SHP77 treated with DMSO at 0.1 percent for 48 hours (cell line): ENCODE data around the gene SLC12A5.
"Not testable (repeated sequence)": the region's sequence is repeated elsewhere in the genome, so short reads cannot be mapped to it uniquely, and the experiment has no call there.

ENCODE experiments used
- DNase-seq: peaks from one replicate; lab custom pipeline; 2025; lab: John Stamatoyannopoulos, UW

SLC12A5 gene

DNA sequence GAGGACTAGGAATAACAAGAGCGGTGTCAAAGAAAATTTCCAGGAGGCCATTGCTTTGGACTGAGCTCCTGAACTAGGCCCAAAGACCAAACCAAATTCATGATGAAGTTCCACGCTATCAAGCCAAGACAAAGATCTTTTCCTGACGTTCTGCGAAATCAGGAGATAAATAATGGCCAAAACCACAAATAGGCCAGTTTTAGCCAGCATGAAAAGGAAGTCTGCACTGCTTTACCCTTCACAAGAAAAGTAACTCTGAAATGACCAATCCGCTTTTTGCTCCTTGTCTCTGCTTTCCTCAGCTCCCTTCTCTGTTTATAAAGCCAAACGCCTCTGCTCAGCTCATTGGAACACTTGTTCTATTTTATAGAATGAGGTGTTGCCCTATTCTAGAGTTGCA is 54.1 kb downstream of the SLC12A5 start:
- DNase-seq, result no peak

DNA sequence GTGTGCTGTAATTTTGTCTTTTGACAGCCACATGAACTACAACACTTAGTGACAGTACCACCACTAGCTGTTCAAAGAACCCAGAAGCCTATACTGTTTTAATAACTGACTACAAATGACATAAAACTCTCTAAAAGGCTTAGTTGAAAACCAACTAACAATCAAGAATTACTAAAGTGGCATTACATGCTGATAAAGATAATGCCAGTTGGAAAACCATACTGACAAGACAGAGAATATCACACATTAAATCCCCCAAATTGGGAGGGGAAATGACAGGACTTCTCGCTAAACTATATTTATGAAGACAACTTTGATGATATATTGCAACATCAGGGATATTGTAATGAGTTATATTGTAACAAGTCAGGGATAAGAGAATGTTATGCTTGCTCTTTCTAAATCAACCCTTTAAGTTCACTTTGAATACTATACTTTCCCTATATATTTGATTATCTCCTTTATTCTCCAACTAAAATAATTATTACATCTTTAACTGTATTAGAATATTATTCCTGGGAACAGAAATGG is 54.6 kb downstream of the SLC12A5 start:
- DNase-seq, result no peak

DNA sequence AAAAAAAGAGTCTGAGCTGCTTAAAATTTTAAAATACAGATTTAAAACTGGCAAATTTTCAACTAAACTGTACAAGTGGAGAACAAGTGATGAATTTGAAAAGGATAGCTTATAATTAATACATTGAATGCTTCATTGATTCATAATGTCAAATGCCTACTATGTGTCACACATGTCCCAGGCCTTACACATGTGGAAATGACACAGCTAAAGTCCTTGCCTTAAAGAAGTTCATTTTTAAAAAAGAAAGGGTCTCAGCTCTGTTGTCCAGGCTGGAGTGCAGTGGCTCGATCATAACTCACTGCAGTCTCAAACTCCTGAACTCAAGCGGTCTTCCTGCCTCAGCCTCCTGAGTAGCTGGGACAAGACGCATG is 55.8 kb downstream of the SLC12A5 start:
- DNase-seq, result no peak

DNA sequence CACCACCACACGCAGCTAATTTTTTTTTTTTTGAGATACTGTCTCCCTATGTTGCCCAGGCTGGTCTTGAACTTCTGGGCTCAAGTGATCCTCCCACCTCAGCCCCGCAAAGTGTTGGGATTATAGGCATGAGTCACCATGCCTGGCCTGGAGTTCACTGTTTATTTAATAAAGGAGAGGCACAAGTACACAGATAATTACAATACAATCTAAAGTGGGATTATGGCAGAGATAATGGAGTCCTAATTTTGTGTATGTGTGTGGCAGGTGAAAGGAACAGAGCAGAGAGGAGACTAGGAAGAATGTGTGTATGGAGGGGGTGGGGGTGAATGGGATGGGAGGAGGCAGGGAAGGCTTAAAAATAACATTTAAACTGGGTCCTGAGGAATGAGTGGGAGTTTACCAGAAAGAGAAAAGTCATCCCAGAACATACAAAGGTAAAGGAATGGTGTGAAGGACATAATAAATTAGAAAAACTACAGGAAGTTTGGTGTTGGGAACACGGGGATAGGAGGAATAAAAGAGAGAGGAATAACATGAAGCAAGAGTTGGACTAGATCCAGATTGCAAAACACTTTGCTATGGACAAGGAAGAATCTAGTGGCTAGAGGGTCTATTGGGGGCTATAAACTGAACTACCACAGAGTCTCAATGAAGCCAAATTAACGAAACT is 56.3 kb downstream of the SLC12A5 start:
- DNase-seq, result peak; percentile 8

DNA sequence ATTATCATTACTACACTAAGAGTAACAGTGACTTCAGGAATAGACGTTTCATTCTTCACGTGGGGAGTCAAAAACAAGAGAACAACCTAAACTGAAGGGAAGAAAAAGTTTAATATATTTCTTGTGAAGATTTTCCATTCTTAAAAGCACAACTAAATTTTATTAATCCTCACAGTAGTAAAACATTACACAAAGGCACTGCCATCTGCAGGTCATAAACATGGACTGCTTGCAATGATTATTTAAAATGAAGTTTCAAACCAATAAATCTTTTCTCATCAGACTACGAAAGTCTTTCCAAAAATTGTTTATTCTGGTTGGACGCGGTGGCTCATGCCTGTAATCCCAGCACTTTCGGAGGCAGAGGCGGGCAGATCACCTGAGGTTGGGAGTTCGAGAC is 58.1 kb downstream of the SLC12A5 start:
- no peak for DNase-seq

DNA sequence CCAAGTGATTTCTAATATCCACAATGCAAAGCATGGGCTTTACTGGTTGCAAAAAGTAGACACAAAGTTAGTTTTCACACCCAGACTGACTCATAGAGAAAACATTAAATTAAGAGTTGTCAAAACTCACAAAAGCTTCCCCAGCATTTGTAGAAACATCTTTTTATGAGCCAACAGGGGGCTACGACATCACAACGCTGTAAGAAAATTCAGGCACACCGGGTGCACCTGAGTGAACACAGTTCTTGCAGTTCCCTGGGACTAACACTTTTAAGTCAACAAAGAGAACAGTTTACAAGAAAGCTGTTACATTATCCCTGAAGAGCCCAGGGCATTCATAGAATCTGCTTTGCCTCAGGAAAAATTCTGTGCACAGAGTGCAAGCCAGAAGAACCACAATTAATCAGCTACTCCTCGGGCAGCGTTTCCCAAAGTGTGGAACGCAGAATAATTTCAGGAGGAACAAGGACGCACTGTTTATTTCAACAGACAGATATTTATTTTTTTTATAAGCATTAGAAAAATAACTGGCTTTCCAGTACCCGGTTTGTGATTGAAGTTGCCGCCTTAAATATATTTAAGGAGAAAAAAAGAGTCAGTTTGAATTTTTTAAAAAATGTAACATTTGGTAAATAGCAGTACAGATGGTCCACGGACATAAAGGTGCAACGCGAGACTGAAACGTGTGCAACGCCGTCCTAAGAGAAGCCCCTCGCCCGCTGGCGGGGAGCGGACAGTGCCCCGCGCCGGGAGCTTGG is 59.6 kb downstream of the SLC12A5 start:
- no peak for DNase-seq

DNA sequence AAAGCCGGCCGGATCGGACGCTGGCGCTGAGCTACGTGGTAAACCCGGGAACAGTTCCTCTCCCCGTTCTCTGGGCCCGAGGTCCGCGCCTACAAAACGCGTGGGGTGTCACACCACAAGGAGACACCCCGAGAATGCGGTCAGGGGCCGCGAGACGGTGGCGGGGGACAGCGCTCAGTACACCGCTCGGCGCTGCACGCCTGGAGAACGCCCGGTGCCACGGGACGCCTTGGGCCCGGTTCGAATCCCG is 60.1 kb downstream of the SLC12A5 start:
- DNase-seq, result no peak

DNA sequence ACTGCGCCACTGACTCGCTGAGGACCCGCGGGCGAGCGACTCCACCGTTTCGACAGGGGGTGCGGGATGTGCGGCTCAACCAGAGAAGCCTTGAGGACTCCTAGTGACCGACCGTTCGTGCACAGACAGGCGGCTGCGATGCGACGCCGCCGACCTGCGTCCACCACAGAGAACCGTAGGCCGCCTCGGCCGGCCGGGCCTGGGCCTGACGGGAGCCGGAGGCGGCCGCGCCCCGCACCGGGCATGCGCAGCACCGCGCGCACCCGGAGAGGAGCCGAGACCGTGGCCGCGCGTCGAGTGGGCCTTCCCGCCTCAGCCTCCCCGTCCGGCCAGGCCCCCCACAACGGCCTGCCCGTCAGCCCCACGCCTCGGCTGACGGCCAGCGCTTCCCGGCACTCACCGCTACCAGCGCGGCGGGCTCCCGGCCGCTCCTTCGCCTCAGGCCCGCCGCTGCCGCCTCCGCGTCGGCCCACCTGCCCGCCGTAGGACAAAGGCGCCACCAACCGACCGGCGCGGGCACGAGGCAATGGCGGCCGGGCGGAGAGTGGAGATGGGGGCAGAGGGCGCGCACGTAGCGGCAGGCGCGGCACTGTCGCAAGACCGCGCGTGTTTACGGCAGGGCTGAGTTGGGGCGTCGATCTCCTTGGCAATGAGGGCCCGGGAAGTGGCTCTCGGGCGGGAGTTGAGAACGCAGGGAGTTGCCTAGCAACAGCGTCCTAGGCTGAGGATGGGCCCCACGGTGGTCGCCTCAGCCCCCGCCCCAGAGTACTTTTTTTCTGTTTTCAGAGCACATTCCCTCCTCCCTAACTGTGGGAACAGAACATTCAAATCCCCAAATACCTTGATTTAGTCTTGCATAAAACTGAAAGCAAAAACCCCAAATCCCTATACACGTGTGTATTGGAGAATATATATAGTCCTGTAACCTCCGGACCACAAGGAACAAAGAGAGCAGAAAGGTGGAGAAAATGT is 60.7 kb downstream of the SLC12A5 start, which contains the start of gene NCOA5:
Gene NCOA5 (minus strand): TSS at position 546 of the 972 bp plus-strand sequence. CDS start 10,538 bp downstream, outside the sequence.
- DNase-seq, result peak; percentile 84

DNA sequence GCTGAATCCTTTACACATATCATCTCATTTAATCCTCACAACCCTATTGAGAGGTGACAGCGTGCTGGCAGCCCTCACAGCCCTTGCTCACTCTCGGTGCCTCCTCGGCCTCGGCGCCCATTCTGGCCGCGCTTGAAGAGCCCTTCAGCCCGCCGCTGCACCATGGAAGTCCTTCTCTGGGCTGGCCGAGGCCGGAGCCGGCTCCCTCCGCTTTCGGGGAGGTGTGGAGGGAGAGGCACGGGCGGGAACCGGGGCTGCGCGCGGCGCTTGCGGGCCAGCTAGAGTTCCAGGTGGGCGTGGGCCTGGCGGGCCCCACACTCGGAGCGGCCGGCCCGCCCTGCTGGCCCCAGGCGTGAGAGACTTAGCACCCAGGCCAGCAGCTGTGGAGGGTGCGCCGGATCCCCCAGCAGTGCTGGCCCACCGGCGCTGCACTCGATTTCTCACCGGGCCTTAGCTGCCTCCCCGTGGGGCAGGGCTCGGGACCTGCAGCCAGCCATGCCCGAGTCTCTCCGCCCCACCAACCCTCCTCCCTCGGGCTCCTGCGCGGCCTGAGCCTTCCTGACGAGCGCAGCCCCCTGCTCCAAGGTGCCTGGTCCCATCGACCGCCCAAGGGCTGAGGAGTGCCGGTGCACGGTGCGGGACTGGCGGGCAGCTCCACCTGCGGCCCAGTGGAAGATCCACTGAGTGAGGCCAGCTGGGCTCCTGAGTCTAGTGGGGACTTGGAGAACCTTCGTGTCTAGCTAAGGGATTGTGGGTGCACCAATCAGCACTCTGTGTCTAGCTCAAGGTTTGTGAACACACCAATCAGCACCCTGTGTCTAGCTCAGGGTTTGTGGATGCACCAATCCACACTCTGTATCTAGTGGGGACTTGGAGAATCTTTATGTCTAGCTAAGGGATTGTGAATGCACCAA is 62.9 kb downstream of the SLC12A5 start:
- DNase-seq, result not testable (repeated sequence)

DNA sequence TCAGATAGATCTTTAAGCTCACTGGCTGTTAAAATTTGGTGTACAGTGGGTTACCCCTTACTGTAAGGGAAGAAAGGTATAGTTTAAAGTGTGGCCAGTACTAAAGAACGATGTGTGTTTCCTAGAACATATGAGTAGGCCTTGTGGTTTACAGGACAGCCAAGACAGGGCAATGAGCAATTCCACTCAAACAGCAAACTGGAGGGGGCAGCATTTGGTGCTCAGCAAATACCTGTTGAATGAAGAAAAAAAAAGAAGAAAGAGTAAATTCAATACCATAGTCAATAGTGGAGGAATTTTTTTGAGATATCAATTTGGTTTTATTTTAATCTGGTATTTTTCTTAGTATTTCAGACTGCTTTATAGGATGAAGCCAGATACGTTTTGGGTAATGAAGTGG is 64.5 kb downstream of the SLC12A5 start:
- no peak for DNase-seq

DNA sequence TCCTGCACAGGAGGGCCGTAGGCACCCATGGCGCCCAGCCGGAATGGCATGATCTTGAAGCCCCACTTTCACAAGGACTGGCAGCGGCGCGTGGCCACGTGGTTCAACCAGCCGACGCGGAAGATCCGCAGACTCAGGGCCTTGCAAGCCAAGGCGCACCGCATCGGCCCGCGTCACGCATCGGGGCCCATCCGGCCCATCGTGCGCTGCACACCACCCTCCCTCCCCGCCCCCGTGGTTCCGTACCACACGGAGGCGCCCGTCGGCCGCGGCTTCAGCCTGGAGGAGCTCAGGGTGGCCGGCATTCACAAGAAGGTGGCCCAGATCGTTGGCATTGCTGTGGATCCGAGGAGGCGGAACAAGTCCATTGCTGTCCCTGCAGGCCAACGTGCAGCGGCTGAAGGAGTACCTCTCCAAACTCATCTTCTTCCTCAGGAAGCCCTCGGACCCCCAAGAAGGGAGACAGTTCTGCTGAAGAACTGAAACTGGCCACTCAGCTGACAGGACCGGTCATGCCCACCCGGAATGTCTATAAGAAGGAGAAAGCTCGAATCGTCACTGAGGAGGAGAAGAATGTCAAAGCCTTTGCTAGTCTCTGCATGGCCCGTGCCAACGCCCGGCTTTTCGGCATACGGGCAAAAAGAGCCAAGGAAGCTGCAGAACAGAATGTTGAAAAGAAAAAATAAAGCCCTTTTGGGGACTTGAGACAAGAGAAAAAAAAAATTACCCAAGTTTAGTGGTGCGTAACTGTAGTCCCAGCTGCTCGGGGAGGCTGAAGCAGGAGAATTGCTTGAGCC is 70.7 kb downstream of the SLC12A5 start:
- DNase-seq, result no peak

DNA sequence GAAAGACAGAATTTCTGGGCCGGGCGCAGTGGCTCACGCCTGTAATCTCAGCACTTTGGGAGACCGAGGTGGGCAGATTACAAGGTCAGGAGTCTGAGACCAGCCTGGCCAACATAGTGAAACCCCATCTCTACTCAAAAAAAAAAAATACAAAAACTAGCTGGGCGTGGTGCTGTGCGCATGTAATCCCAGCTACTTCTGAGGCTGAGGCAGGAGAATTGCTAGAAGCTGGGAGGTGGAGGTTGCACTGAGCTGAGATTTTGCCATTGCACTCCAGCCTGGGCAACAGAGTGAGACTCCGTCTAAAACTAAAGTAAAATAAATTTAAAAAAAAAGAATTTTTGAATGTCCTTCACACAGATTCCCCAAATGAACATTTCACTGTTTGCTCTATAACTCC is 71.4 kb downstream of the SLC12A5 start:
- DNase-seq, result not testable (repeated sequence)

DNA sequence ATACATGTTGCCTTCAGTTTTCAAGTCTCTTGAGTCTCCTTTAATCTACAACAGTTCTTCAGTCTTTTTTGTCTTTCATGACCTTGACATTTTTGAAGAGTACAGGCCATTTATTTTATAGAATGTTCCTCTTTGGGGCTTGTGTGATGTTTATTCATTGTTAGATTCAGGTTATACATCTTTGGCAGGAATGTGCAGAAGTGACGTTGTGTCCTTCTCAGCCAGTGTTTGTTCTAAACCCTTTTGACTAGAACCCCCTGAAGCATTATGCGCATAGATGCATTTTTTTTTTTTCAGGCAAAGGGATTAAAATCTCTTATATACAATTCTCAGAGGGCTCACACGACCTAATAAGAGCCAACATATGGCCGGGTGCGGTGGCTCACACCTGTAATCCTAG is 72.0 kb downstream of the SLC12A5 start:
- DNase-seq, result no peak

DNA sequence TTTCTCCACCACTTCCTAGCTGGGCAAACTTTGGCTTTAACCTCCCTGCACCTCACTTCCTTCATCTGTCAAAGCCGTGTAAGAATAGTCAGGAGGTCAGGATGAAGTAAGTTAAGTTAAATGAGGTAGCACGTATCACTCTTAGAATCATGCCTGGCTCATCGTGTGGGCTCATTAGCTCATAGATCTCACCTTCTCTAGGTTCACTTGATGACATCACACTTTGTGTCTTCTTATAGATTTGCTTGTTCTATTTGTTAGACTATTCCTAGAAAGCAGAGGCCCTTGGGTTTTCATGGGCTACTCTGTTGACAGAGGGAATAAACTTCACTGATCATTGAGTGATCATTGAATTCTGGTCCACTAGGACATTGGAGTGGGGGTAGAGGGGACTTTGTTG is 72.9 kb downstream of the SLC12A5 start:
- no peak for DNase-seq

DNA sequence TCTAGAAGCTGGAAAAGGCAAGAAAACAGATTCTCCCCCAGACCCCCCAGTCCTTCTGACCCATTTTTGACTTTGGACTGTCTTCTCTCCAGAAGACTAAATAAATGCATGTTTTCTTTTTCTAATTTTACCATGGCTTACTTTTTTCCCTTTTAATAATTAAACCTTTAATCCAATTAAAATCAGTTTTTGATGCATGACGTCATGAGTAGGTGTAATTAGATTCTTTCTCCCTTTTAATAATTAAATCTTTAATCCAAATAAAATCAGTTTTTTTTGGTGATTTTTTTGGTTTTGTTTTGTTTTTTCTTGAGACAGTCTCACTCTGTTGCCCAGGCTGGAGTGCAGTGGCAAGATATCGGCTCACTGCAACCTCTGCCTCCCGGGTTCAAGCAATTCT is 73.9 kb downstream of the SLC12A5 start:
- DNase-seq, result no peak

DNA sequence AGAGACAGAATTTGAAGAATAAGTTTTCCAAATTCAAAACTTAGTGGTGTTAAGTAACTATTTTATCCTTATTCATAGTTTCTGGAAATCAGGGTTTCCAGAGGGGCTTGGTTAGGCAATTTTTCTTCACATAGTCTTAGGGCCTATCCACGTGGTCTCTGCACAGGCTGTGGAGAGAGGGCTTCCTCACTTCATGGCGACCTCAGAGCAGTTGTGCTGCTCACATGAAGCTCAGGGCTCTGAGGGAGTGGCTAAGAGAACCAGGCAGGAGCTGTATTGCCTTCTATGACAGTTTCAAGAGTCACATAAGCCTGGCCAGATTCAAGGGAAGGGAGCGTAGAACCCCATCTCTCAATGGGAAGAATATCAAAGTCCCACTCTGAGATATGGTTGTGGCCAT is 75.2 kb downstream of the SLC12A5 start:
- DNase-seq, result no peak

DNA sequence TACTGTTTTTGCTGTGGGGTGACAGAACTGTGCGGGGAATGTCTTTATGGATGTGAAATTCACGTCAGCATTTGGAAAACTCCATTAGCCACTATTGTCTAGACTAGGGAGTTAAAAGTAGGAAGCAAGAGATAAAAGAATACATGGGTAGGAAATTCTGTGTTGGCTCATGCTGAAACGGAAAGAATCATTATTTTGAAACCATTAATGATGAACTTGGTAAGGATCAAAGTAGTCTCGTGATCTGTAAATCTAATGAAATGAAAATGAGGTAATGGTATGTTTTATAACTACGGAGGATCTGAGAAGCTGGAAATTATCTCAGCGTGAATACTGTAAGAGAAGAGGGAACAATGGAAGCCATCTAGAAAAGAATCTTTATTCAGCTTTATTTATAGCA is 78.0 kb downstream of the SLC12A5 start:
- no peak for DNase-seq

DNA sequence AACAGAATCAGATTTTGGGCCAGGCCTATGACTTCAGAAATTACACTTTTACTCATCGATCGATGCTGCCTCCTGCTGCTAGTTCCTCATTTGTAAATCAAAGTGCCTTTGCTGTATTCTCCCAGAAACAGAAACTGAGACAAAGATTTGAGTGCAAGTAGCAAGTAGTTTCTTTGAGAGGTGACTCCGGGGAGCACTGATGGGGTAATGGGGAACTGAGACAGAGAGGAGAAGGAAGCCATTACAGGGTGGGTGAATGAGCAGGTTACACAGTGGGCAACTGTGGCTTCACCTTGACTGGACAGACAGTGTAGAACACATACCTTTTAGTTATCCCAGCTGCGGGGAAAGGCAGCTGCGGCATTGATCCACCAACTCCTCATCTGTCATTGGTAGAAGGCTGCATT is 79.4 kb downstream of the SLC12A5 start:
- no peak for DNase-seq

DNA sequence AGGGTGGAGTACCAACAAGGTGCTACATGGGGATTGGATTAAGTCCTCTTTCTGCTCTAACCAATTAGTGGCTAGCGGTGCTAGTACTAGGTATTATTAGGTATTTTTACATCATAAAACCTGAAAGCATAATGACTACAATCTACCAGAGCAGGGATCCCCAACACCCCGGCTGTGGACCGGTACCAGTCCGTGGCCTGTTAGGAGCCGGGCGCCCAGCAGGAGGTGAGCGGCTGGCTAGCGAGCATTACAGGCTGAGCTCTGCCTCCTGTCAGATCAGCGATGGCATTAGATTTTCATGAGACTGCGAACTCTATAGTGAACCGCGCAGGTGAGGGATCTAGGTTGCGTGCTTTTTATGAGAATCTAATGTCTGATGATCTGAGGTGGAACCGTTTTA is 80.0 kb downstream of the SLC12A5 start:
- no peak for DNase-seq
